NCI-H2227 (cell line): ENCODE data around the gene NTM.

Source experiments
- DNase-seq: peaks from one replicate; lab custom pipeline; 2025; ENCODE audit not compliant: unreplicated experiment; lab: John Stamatoyannopoulos, UW

NTM gene

DNA sequence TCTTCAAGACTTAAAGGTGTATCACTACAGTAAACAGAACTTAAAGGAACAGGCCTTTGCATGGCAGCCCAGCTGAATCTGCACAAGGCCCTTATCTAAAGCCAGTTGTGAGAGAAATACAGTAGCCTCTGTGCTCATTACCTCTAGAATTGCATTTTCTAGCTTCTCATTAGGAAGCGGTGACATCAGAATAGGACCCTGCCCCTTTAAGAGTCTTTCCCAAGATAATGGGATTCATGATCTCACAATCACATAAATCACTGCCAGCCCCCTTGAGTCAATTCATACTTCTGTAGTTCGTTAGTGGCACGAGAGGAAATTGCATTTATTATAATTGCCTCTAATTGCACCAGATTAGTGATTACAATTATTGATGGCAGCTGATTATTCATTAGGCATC, 170.3 kb downstream of the NTM start:
- DNase-seq, result no peak

DNA sequence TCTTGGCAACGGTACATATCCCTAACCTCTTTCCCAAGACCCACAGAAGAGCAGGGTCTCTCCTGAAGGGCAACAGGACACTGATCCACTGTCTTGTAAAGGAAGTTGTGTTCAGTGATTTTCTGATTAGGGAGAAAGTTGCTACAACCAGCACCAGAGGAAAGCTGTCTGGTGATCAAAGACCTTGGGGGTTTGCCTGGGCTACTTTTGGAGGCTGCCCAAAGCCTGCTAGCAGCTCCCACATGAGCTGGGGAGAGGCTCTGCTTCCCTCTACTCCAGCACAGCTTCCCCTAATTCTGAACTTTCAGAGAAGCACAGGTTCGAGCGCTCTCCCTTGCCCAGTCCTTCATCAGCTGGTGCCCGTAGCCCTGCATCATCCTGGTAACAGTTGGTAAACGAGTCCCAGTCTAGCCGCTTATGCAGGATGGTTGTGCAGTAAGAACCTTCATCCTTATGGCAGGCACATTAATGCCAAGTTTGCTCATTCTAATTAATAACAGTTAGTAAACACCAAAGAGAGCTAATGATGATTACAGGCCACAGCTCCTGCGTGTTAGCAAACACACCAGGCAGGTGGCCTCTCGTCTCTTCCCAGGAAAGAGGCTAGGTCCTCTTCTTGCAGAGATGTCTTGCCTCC, 173.1 kb downstream of the NTM start:
- DNase-seq, result no peak

DNA sequence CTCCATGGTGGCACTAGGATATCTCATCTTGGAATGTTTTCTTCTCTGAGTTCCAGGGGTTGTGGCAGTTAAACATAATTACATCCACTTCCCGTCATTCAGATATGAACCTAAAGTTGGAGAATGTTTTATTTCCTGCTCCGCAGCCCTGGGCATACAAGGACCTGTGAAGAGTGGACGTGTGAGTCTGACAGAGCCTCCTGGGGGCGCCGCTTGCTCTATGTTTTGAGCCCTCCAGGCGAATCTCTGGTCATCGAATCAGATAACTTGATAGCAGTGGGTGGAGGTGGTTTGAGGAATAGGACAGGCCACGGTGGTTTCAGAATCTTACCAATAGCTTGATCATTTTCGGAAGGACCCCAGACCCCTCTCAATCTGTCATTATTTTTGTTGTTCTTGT, 174.2 kb downstream of the NTM start:
- DNase-seq, result no peak

DNA sequence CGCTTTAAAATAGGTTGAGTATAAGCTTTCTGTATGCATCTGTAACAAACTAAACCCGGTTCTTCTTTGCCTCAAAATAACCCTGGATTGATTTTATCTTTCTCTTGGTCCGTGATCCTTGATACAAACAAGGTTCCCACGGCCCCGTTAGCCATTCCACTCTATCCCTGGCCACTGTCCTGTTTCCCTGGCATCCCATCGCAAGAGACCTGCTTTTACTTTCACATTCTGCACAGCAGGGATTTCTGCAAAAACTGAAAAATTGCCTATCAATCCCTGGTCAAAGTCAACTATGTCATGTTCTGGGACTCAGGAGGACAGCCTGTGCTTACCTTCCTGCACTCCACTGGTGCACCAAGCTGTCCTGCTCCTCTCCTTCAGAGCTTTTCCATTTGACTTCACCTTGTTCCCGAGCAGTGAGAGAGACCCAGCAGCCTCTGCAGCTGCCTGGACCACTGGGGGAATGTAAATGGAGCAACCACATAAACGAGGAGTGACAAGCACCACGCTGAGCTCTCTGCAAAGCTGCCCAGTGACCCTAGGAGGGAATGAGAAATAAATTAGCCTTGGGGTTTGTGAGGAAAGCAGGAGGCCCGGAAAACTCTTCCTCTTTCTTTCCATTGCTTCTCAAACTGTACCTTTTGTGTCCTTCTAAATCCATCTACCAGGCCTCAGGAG, 175.9 kb downstream of the NTM start:
- no peak for DNase-seq

DNA sequence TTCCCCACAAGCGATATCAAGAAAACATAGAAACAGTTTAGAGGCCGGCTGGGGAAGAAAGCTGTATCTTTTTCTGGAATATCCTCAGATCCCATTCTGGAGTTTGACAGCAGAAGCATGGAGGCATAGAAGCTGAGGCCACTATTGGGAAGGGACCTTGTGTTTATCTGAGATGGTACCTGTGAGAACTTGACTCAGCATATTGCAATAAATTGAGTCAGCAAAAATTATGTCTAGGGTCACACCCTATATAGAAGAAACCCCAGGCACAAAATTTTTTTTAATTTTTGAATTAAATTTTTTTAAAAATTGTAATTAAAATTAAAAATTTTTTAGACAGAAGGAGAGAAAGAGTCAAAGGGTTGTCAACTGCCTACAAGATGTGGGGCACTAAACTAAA, 178.7 kb downstream of the NTM start:
- DNase-seq, result no peak

DNA sequence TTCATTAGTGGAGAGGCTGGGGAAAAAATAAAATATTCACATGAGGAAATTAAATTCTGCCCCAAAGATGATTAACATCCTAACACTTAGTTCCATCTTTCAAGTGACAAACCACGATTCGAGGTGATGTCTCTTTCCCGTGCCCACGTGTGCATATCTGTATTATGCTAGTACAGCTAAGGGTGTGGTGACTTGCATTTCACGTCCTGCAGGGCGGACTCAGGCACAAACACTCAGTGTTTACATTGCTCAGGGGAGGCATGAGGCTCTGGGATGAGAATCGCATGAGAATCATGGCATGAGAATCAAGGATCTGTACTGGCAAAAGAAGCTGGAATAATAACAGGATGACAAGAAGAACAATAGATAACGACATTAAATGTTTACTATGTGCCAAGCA, 179.4 kb downstream of the NTM start:
- DNase-seq, result no peak

DNA sequence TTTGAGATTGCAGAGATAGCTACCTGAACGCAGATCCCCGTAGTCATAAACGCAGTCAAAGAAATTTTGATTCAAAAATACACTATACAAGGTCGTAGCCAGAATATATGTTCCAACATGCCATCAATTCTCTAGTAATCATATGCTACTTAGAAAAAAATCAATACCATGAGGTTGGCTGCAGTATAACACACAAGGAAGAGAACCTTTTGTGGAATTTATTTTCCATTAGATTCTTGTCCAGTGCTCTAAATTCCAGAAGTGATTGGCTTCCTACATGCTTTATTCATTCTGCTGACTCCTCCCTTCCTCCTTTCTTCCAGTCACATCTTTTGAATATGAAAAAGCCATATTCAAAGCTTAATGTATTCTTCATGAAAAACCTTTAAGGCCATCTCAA, 189.9 kb downstream of the NTM start:
- DNase-seq, result no peak

DNA sequence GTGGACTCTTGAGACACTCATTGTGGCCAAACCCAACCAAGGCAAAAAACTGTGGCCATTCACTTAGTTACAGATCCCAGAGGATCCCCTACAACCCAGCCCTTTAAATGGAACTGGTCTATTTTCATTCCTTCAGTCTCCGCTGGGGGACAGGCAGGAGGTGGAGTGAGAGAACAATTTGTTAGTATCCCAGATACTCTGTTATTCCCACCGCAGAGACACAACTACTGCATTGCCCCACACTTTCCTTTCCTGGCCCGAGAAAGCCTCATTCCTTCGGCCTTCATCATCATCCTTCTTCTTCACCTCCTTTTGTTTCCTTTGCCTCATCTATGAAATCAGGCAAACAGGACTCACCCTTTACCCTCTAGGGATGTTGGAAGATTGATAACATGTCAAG, 191.1 kb downstream of the NTM start:
- no peak for DNase-seq

DNA sequence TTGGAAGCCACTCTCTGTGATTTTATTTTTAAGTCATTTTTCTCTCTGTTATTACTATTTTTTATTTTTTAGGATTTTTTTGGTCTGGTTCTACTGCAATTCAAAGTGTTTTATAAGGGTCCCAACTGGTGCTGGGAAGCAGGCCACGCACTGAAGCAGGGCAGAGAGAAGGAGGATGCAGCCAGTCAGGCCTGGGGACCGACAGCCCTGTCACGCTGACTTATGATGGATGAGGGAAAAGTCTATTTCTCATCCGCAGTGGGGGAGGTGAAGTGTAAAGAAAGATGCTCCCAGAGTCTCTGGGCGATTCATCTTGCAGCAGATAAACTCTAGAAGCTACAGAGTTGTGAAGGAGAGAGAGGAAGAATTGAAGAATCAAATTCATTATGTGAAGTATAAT, 191.6 kb downstream of the NTM start:
- no peak for DNase-seq

DNA sequence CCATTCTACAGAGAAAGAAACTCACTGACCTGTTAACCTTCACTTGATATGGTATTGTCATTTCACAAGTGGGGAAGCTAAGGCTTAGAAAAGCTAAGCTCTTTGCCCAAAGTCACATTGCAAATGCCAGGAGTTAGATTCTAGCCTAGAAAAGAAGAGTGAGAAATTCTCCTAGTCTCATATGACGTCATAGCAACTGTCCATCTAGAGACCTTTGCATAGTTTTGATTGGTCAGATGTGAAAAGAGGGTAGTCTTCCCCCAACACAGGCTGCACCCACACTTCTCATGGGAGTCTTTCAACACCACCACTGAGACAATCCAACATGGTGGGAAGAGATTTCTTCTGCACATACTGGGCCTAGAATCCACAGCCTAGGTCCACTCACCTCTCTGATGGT, 197.9 kb downstream of the NTM start:
- DNase-seq, result no peak

DNA sequence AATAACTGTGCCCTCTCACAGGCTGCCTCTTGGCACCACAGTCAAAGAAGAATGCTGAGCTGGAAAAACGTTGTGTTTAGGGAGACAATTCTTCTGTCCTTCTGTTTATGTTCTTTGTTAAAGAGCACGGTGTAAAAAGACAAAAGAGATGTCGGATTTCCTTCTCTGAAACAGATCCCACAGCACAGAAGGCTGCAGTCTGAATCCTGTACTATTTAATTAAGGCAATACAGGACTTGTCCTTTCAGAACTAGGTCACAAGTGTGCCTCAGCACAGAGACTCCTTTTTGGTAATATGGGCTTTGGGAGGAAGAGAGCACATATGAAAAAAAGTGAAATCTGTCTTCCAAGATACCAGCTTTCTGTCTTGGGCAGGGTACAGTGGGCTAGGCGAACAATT, 201.2 kb downstream of the NTM start:
- DNase-seq, result no peak

DNA sequence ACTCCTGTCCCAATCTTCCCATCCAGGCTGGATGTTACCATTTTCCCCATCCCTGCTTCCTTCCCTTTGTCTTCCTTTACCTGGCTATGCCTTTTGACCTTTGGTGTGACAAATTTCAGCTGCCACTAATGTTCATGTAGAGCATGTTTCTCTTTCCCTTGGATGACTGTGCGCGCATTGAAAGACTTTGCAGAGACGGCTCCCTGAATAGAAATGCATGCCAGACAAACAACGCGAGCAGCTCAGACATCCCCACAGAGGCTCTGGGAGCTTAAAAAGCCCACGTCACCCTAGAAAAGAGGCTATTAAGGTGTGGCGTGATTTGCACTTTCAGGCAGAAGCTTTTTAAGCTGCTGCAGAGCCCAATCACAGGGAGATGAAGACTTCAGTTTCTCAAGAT, 202.0 kb downstream of the NTM start:
- DNase-seq, result no peak

DNA sequence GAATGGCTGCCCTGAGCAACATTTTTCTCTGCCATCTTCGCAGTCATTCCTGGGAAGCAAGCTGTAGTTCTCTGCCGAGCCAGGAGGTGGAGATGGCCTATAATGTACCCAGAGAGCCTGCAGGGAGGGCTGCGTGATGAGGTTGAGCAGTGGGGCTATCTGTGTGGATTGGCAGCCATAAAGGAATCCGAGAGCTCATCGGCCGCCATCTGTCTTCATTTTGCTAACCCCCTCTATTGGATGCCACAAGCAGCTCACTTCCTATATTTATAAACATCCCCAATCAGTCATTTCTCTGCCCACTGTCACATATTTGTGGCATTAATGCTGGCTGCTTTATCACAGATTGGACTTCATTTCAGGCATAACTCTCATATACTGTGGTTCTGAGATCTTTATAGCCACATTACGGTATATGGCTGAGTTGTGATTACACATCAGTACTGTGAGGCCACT, 209.5 kb downstream of the NTM start:
- DNase-seq, result peak; percentile 56

DNA sequence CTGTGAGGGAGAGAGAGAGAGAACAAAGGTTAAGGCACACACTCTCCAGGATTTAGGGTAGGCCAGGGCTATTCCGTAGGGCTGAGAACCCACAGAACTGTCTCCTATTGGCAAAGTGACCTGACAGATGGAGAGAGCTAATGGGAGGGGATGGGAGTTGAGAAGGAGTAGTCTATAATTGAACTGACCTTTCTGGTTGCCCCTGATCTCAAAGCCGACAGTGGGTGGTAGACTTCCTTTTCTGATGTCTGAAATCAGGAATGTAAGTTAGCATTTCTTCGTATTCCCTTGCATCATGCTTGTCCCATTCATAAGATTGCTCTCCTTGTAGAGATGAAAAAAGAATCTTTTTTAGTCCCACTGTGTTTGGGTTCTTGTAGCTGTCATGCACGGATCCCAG, 210.1 kb downstream of the NTM start:
- no peak for DNase-seq

DNA sequence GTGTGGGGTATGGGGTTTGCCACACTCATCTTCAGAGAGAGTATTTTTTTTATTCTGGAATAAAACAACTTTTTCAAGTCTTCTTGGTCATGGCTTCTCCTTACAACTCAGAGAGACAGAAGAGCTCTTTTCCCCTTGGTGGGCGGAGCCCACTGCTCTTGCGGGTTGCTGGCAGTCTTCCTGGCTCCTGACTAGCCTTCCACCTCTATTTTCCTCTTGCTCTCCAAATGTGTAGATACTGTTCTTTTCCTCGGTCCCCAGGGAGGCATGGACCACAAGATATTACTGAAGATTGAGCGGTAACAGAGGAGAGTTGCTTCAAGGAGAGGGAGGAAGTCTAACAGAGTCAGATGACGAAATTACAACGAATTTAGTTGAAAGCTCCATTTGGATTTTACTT, 210.6 kb downstream of the NTM start:
- DNase-seq, result no peak

DNA sequence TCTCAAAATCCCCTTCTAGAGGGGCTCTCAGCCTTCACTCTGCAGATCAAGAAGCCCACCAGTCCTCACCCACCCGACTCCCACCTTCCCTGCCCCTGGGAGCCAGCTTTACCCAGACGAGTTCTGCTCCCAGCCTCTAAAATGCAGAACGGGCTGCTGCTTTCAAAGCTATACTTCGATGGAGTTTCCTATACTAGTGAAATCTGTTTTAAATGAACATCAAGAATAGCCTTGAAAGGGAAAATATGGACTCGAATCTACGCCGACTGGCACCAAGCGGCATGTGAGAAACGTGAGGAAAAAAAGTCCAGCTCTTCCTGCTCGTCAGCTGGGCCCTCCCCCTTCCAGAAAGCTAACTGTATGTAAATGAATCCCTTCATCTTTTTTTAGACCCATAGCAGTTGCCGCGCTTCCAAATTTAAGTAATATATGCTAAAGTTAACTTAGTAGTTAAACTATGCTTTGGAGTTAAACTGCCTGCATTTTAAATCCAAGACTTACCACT, 211.7 kb downstream of the NTM start:
- no peak for DNase-seq

DNA sequence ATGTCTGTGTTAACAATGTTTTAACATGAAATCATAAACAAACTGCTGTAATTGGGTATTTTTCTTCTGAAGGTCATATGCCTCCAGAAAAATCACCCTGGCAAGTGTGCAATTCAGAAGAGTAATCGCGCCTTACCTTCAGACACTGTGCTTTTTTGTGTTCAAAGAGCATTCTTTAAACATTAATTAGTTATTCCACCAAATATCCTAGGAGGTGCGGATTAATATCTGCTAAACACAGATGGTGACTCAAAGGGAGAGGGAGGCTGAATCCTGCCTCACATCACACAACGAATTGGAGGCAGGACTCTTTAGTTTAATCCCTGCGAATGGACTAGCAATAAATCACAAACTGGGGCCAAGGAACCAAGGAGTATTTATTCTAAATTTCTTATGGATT, 213.0 kb downstream of the NTM start:
- no peak for DNase-seq

DNA sequence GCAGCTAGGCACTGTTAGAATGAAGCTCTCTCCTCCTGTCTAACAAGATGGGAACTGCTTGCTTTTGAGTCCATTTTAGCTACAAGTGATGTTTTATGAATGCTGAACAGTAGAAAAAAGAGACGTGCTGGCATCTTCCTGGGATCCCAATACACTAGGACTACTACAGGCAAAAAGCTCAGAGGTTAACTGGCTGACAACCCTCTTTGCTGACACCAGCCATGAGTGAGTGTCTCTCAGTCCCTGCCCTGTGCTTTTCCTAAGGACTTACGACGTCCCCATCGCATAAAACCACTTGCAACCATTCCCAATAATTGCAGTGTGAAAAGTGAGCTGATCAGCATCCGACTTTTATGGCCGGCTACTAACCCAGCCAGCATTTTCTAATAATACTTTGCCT, 213.5 kb downstream of the NTM start:
- DNase-seq, result peak; percentile 27

DNA sequence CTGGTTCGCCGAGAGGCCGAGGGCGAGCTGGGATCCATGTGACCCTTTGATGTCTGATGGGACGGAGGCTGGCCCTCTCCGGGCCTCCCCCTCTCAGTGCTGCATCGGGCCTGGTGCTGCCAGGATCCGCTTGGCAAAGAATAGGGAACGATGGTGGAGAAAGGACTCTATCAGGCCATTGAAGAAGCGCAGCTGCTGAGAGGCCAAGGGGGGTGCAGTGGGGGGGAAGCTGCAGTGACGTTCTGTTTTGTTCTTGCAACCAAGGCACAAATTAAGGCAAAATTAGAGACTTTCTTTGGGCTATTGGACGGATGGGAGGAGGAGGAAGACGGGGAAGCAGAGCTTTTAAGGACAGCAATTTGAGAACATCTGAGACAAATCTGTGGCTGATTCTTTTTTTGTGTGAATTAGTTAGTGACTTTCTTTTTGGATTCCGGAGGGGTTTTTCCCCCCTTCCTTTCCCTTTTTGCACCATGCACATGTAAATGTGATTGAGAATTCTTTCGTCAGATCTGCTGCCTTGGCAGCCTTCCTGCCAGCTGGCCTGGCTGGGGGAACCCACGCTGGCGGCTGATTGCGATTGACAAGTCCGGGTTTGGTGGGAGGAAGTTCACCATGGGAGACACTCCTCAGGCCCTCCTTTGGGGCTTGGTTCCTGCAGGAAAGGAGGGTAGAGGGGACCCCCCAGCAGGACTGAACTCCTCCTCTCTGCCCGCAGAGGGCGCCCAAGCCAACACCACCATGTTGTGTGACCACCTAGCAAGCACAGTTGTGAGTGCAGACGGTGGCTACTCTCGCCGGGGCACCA, 214.6 kb downstream of the NTM start:
- DNase-seq, result peak; percentile 23

DNA sequence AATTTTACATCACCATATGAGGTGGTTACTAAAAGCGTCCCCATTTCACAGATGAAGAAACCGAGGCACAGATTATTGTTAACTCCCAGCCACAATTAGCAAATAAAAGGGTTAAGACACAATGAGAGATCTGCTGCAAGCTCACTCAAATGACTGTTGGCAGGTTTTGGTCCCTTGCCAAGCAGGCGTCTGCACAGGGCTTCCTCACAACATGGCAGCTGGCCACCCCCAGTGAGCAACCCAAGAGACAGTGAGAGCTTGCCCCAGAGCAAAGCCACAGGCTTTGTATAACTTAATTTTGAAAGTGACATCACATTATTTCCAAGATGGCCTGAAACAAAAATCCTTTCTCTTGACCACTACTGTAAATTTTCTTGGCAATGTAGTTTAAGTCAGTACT, 217.6 kb downstream of the NTM start:
- no peak for DNase-seq

DNA sequence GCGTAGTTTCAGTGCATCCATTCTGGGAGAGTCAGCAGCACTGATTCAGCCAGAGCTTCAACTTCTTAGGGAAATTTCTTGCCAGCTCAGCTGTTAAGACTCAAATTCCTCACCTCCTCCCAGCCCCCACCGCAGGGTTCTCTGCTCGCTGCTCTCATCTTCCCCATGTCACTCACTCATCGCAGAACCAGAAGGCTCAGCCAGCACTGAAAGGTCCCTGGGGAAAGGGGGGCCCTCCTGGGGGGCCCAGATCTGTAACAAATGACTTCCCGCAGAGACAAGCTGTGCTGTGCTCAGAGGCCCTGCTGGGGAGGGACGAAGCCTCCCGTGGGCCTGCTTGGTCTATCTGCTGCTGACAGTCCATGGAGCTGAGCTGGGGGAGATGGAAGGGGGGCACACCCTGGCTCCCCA, 220.6 kb downstream of the NTM start:
- no peak for DNase-seq

DNA sequence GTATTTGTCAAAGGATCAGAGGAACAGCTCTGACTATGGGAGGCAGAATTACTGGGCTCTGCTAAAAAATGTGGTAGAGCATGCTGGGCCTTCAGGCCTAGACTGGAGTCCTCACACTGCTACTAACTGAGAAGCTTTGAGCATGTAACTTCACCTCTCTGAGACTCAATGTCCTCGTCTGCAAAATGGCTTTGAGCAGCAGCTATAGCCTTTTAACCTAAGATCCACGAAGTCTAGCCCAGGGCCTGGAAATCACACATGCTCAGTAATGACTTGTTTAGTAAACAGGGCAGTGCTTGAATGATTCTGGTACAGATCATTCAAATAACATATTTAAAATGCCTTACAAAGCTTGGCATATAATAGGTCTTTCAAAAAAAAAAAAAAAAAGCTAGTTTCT, 221.7 kb downstream of the NTM start:
- no peak for DNase-seq
